CD4-positive, alpha-beta T cell treated with Interferon gamma for 1 hour (primary cell): ENCODE measurements around the gene TSPAN33.
"Not testable (repeated sequence)": the region's sequence is repeated elsewhere in the genome, so short reads cannot be mapped to it uniquely, and the experiment has no call there.

Source experiments
- DNase-seq: peaks from one replicate; pipeline ENCODE4 v3.0.0-alpha.2; 2020

TSPAN33 gene

DNA sequence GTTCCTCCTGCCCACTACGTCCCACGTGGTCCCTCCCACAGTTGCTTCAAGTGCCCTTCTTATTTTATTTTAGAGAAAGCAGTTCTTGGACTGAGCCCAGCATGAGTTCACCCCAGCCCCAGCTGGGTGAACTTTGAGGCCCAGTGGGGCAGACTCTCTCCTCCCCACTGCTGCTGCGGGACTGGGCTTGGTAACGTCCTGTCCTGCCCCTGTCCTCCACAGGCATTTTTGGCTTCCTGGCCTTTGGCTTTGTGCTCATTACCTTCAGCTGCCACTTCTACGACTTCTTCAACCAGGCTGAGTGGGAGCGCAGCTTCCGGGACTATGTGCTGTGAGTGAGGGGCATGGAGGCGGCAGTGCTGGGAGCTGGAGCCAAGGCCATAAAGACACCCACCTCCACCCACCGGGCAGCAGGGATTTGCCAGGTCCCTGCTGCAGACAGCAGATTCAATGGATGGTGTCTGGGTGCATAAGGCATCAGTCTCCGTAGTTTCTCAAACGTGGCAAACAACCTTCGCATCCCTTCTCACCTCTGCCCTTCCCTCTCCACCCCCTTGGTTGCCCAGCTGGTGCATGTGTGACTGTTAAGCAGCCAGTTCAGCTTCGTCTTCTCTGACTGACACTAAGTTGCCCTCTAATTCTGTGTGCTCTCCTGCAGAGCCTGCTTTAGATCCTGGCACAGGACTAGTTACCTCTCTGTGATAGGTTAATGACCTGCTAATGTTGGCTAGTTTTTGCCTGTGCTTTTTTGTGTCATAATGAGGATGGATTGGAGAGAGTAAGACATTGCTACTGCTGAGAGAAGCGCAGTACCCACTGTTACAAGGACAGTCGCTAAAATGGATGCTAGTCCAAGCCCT lies 64.8 kb downstream of the TSPAN33 start:
- no peak for DNase-seq

DNA sequence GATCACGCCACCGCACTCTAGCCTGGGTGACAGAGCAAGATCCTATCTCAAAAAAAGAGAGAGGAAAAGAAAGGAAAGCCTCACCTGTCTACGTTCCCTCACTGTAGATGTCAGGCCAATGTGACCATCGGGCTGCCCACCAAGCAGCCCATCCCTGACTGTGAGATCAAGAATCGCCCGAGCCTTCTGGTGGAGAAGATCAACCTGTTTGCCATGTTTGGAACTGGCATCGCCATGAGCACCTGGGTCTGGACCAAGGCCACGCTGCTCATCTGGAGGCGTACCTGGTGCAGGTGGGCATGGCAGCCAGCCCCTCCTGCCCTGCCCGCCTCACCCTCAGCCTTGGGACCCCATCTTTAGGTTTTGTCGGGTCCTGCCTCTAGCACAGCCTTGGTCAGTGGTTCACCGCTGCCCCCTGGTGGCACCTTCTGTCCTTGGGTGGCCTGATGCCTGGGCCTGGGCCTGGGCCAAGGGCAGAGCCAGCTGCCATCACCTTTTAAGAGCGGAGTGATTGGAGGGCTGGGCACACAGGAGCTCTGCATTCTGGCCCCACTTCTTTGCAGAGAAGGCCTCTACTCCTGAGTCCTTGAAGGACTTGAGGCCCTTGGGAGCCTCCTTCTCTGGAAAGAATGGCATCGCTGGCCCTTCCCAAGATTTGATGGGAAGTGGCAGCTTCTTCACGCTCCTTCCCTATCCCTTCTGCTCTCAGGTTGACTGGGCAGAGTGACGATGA lies 65.9 kb downstream of the TSPAN33 start:
- peak; percentile 58 for DNase-seq

DNA sequence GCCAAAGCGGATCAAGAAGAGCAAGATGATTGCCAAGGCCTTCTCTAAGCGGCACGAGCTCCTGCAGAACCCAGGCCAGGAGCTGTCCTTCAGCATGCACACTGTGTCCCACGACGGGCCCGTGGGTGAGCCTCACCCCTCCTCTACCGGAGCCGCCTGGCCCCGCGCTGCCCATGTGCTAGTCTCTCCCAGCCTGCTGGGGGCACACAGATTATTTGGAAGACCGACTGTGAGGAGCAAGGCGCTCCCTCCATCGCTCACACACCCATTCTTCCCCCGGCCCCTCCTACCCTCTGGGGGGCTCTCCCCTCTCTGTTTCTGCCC lies 66.4 kb downstream of the TSPAN33 start:
- no peak for DNase-seq

GRCh38 chr7:129212126-129212525 lies 67.6 kb downstream of the TSPAN33 start:
- no peak for DNase-seq

DNA sequence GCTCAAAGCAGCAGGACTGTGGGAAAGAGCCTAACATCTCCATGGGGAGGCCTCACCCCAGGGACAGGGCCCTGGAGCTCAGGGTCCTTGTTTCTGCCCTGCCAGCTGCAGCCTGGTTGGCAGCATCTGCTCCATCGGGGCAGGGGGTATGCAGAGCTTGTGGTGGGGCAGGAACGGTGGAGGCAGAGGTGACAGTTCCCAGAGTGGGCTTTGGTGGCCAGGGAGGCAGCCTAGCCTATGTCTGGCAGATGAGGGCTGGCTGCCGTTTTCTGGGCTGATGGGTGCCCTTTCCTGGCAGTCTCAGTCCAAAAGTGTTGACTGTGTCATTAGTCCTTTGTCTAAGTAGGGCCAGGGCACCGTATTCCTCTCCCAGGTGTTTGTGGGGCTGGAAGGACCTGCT lies 68.1 kb downstream of the TSPAN33 start:
- no peak for DNase-seq

GRCh38 chr7:129213828-129214227 lies 69.3 kb downstream of the TSPAN33 start:
- DNase-seq: no peak

GRCh38 chr7:129215691-129216090 lies 71.2 kb downstream of the TSPAN33 start:
- DNase-seq: not testable (repeated sequence)

DNA sequence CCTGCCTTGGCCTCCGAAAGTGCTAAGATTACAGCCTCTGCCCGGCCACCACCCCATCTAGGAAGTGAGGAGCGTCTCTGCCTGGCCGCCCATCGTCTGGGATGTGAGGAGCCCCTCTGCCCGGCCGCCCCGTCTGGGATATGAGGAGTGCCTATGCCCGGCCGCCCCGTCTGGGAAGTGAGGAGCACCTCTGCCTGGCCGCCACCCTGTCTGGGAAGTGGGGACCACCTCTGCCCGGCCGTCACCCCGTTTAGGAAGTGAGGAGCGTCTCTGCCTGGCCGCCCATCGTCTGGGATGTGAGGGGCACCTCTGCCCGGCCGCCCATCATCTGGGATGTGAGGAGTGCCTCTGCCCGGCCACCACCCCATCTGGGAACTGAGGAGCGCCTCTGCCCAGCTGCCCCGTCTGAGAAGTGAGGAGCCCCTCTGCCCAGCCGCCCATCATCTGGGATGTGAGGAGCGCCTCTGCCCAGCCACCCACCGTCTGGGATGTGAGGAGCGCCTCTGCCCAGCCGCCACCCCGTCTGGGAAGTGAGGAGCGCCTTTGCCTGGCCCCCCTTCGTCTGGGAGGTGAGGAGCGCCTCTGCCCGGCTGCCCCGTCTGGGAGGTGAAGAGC lies 71.7 kb downstream of the TSPAN33 start:
- not testable (repeated sequence) for DNase-seq

DNA sequence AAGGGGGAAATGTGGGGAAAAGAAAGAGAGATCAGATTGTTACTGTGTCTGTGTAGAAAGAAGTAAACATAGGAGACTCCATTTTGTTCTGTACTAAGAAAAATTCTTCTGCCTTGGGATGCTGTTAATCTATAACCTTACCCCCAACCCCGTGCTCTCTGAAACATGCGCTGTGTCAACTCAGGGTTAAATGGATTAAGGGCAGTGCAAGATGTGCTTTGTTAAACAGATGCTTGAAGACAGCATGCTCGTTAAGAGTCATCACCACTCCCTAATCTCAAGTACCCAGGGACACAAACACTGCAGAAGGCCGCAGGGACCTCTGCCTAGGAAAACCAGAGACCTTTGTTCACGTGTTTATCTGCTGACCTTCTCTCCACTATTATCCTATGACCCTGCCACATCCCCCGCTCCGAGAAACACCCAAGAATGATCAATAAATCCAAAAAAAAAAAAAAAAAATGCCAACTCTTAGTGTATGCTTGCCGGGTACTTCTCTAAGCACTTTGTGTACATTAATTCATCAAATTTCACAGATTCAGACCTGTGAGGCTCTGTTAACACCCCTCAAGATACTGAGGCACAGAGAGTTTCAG lies 72.4 kb downstream of the TSPAN33 start:
- DNase-seq: not testable (repeated sequence)

GRCh38 chr7:129218514-129219062 lies 74.1 kb downstream of the TSPAN33 start:
- peak; percentile 69 for DNase-seq

DNA sequence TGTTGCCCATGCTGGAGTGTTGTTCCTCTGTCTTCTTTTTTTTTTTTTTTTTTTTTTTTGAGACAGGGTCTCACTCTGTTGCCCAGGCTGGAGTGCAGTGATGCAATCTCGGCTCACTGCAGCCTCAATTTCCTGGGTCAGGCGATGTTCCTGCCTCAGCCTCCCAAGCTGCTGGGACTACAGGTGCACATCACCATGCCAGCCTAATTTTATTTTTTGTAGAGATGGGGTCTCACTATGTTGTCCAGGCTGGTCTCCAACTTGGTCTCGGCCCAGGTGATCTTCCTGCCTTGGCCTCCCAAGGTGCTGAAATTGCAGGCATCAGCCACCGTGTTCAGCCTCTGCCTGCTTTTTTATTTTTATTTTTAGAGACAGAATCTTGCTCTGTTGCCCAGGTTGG lies 74.7 kb downstream of the TSPAN33 start:
- DNase-seq: not testable (repeated sequence)
